Middle frontal gyrus (tissue), 1 donor: ENCODE data around the gene PXT1.

Experiments
- DNase-seq: peaks from one replicate; pipeline ENCODE4 v3.0.0-alpha.2; 2015; ENCODE audit warnings: low spot score; ENCODE audit errors: extremely low spot score

The PXT1 gene

DNA sequence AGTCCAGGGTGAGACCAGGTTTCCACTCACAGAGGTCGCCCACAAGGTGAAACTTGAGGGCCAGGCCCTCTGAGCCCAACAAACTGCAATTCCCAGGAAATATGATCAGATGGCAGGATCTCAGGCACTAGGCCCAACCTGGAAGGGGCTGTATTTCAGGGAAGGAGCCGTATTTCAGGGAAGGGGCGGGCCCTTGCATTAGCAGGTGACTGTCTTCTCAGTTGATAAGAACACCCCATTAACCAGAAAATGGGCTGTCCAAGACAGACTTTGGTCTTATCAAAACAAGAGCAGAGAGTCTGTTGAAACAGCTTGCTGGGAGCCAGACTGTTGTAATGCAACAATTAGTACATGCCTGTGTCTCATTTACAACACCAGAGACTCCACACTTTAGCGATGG, 95.0 kb downstream of the PXT1 start:
- no peak for DNase-seq

DNA sequence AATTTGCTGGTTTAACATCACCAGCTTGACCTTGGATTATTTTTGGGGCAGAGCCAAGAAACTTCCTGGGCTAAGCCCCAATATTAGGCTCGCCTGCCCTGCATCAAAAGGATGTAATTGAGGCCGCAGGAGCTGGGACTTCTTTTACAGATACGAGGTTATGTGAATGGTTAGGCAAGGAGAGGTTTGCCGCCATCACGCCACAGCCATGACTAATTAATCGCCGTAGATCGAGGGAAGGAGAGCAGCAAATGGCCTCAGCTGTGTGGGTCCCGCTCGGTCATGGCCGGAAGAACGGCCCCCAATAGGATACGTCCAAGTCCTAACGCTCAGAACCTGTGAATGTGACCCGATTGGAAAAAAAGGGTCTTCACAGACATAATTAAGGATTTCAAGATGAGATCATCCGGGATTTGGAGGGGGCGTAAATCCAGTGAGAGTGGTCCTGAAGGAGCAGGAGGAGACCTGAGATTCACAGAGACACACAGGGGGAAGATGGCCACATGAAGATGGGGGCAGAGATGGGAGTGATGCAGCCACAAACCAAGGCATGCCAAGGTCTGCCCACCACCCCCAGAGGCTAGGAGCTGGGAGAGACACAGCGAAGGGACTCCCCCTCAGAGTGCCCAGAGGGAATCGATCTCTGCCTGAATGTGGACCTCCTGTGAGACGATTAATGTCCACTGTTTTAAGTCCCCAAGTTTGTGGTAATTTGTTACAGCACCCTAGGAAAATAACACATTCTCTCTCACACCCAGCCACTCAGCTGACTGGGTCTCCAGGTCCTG, 96.0 kb downstream of the PXT1 start:
- no peak for DNase-seq

DNA sequence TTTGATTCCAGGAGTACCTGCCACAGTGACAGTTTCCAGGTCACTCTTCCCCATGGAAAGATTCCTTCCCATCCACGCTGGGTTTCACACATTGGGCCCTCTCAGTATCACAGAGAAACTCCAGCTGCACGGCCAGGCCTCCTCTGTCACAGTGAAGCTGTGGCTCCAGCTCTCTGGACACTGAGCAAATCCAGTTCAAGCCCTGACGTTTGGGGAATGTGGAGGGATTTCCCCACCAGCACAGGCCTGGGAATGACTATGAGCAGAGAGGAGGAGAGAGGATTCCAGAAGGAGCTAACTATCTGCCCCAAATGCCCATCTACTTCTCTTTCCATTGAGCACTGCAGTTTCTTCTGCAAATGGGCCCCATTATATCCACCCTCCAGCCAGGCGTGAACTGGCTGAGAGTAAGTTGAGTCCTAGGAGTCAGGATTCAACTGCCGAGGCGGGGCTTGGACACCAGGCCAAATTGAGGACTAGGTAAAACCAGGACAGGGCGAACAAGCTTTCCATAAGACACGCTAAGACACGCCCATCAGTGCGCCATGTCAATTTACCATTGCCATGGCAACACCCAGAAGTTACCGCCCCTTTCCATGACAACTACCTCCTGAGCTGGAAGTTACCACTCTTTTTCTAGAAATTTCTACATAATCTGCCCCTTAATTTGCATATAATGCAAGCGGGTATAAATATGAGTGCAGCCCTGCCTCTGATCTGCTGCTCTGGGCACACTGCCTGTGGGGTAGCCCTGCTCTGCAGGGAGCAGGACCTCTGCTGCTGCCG, 96.8 kb downstream of the PXT1 start:
- DNase-seq = no peak

DNA sequence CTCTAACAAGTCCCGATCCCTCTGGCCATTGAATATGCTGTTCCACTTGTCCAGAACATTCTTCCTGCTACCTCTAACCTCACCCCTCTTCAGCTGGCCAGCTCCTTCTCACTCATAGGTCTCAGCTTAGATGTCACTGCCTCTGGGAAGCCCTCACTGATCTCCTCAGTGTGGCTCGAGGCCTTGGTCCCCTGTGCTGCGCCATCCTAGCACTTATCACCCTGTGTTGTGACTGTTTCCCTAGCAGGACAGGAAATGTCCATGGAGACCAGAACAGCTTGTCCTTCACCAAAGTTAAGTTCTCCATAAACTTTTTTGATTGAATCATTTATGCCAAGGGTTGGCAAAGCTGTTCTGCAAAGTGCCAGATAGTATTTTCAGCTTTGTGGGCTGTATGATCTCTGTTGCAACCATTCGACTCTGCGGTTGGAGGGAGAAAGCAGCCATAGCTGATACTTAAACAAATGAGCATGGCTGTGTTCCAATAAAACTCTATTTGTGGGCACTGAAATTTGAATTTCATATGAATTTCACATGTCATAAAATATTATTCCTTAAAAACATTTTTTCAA, 99.5 kb downstream of the PXT1 start:
- no peak for DNase-seq

DNA sequence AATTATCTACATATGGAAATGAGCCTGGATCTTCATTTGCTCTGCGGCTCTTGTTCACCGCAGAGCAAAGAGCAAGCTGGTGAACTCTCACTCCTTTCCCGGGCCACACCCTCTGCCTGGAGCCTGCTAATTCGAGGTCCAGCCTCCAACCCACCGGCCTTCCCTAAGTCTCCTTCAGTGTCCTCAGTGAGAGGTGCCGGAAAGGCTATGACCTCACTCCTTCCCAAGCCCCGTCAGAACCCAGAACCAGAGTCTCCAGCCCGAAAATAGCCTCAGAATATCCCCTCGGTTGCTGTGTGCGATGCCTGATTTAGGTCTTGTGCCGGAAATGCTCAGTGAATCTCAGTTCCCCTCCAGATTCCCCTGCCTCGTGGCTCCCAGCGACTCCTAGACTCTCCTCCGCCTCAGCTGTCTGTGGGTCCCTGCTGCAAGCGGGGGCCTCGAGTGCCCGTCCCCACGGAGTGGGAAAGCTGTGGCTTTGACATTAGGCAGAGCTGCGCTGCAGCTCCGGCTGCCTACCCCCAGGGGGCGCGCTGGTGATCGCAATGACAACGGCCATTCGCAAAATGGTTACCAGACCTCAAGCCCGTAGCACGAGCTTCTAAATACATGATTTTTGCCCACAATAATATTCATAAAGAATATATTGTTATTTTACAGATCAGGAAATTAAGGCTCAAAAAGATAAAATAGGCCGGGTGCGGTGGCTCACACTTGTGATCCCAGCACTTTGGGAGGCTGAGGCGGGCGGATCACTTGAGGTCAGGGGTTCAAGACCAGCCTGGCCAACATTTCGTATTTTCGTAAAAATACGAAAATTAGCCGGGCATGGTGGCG, 101.8 kb downstream of the PXT1 start:
- no peak for DNase-seq
